ENCODE results near the gene SIM1.

DNA sequence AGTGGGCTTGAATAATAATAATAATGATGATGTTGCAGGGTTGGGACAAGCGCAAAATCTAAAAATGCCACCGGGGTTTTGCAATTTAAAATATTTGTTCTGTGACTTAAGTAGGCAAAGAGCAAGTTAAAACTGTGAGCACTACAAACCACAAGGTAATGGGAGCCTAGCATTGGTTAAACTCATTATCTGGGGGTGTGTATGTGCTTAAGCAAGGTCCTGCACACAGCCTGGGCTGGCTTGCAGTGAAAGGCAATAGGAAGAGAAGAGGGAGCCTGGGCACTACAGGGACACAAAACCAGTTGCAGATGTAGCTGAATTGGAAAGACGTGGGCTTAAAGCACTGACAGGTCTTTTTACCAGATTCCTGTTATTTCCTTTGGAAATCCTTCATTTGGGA lies 11.7 kb downstream of the SIM1 start:
- TF ChIP-seq POLR2A (IDR thresholded peaks at IDR 0.05; ENCODE audit: control extremely low read depth in 1 of 2, low read depth in 2 of 2, low read length in 2 of 2) = no peak
- no peak for TF ChIP-seq EGR1 (IDR thresholded peaks at IDR 0.05; ENCODE audit: borderline replicate concordance, low read depth, low read length)
- TF ChIP-seq CHD1 (IDR thresholded peaks at IDR 0.05; ENCODE audit: low read depth, low read length) = no peak
- TF ChIP-seq SIN3A (conservative IDR thresholded peaks at IDR 0.05 in 1 of 2, IDR thresholded peaks at IDR 0.05 in 1 of 2; ENCODE audit: low read depth in 1 of 2, low read length in 2 of 2) = no peak
- no peak for TF ChIP-seq NRF1 (IDR thresholded peaks at IDR 0.05; ENCODE audit: low read depth, low read length)
- TF ChIP-seq KDM1A (IDR thresholded peaks at IDR 0.05; ENCODE audit: borderline replicate concordance, low read length) = no peak
- no peak for TF ChIP-seq CEBPB (IDR thresholded peaks at IDR 0.05; ENCODE audit: low read depth, low read length)
- no peak for TF ChIP-seq TCF12 (IDR thresholded peaks at IDR 0.05; ENCODE audit: low read depth, low read length)
- TF ChIP-seq EZH2 (IDR thresholded peaks at IDR 0.05; ENCODE audit: low read depth, low read length, severe bottlenecking) = no peak
